Fibroblast of skin of left quadriceps (primary cell): ENCODE results near the gene JCAD.

ENCODE experiments used
- DNase-seq, 2 experiments: peaks; one replicate each; pipeline ENCODE4 v3.0.0-alpha.2; 2013; ENCODE audit warnings: low read depth in 2 of 2

JCAD gene

DNA sequence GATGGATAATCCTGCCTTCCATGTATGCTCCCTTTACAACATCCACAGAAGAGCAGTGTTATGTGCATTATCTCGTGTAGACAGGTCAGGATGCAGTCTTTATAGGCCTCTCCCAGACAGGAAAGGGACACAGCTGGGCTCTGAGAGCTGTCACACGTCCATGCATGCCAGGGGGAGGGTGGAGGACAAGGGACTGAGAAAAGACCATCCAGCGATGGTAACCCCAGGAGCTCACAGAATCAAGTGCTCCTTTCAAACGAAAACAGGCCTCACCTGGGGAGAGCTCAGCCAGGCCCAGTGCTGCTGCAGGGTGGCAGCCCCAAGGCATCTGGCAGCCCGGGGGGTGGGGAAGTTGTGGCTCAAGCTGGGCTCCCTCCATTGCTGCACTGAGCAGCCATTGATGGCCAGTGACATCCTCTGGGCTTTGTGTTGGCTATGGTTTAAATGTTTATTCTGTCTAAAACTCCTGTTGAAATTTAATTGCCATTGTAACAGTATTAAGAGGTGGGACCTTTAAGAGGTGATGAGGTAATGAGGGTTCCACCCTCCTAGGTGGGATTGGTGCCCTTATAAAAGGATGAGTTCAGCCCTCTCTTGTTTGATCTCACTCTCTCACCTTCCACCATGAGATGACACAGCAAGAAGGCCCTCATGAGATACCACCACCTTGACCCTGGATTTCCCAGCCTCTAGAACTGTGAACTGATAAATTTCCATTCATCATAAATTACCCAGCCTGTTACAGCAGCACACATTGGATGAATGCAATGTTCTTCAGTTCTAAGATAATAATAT is 15.7 kb downstream of the JCAD start:
- no peak for DNase-seq

DNA sequence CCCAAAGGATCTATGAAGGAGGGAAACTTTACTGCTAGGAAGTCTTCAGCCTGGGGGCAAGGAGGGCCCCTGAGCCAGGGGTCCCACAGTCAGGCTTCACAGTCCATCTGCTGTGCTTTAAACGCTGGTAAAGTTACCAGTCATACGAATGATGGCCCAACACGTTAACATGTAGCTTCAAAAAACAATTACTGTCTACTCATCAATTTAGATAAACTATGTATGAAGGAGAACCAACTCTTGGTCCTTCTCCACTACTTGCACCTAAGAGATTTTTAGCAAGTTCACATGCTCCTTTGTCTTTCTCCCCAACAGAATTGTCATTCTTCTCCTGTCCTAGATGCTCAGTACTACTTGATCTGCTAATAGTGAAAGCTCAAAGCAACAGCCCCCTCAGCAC is 16.6 kb downstream of the JCAD start:
- no peak for DNase-seq

DNA sequence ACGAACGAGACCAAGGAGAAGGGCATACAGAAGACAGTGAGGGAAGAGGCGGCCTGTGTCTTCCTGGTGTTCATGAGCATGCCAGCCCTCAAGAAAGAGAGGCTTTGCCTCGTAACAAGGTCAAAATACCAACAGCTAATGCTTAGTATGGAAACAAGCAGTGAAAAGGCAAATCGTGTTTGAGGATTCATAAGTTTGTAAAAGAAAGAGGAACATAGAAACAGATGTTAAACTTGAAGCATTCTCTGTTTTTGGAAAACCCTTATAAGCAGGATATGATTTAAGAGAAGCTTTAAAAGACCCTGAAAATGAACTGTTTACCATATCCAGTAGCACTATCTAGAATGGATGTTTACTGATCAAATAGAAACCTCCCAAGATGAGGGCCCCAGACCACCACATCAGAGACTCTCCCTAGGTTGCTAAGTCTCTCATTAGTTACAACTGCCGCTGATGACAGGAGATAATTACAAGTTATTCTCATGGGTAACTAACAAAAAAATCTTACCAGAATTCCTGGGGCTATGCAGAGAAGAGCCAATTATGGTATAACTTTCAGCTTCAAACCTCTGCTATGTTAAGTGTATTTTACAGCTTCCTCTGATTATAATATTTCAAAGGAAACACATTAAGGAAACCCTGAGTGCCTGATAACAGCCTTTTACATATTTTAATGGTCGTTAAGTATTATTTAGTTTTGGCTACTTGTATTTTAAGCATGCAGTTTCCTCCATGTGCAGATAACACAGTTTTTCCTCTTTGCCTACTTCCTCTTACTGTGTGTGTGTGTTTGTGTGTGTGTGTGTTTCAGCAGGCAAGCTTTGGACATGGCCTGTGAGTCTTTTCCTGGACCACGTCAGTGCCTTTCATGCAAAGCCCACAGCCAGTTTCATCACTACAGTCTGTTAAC is 17.9 kb downstream of the JCAD start:
- DNase-seq, result no peak

DNA sequence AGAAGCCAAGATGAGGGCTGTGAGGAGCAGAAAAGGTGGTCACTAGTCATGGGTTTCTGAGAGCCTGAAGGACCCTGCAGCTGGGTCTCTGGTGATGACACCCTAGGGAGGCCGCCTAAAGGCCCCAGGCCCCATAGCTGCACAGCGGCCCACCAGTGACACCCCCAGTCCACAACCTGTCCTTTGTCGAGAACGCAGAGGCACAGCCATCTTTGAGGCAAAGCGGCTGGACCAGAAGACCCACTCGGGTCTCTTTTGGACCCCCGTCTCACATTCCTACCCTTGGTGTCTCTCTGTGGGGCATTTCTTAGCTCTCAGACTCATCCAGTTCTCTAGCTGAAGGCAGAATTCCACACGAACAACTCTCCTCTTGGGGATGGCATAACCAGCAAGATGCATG is 18.8 kb downstream of the JCAD start:
- no peak for DNase-seq

DNA sequence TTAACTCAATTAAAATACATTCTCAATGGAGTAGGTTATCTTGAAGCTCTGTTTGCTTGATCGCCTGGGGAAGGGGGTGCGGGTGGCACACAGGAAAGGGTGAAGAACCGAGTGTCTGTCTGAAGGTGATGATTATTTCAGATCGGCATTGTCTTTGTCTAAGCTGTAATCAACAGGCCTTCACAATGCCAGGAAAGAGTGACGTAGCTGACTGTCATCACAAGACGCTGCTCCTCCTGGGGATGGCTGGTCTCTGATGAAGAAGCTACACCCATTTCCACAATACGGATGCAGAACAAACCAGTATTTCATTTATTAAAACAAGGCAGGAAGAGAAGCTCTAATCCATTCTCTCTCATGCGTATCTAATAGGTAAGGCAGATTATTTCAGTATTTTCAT is 19.4 kb downstream of the JCAD start:
- no peak for DNase-seq

DNA sequence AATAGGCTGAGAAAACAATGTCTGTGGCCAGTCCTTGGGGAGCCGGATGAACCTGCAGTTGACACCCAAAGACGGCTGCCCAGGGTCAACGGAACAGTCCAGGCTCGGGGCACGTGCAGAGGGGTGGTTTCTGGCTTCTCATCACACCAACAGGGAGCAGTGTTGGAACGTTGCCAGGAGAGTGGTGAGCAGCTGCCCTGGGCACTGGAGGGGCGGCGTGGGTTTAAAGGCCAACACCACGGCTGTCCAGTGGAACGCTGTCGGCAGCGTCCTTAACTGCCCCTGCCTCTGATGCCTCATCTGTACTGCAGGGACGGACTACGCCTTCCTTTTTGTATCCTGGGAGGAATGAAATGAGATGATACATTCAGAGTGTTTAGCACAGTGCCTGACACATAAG is 19.8 kb downstream of the JCAD start:
- DNase-seq, result no peak

DNA sequence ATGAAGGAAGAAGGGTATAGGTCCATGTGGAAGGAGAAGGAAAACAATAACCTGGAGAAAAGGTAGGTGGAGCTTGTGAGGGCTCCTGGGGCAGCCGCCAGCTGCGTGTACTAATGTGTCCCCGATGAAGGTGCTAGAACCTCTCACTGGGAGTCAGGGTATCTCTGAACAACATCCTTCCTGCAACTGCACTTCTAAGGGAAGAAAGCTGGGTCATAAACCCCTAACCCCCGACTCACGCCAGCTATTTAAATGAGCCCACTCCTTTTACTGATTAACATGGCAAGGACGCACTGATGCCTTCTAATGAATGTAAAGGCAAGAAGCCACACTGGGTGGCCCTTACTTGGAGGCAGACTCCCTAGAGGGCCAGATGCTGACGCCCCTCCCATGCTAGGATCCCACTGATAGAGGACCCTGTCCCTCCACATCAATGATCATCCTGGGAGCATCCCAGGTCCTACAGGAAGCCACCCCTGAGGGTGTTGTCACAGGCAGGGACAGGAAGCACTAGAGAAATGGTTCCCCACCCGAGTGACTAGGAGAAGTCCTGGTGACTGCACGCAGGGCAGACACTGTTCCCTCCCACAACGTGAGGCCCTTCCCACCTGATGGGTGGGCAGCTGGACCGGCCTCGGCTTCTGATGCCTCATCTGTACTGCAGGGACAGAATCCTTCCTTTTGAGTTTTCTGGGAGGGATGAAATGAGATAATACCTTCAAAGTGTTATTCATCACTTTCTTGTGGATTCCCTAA is 20.4 kb downstream of the JCAD start:
- DNase-seq, result no peak

DNA sequence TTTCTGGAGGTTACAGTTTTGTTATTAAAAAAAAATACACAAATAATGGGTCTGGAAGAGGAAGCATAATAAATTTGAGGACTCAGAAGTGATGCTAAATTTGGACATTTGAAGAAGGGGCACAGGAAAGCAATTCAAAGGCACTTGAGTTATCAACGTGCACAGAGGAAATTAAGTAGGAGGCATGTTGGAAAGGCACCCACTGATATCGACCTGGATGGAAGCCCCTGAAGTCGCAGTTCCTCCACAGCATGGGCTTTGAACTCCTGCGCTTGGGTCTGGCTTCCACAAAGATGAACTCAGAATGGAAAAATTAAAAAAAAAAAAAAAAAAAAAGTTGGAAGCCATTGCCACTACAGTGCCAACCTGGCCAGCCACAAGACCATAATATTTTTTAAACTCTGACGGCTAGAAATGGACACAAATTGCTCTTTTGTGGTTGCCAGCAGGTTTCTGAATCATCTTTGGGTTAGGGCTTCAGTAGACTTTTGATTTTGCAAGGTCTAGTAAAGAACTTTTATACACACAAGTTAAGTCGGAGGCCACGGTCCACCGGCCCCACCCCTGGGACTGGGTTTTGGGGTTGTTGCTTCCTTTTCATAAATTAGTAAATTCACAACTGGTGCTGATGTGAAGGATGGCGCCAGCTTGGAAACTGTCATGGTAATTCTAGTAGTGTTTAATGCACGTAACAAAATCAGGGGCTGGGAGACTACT is 21.6 kb downstream of the JCAD start:
- no peak for DNase-seq

DNA sequence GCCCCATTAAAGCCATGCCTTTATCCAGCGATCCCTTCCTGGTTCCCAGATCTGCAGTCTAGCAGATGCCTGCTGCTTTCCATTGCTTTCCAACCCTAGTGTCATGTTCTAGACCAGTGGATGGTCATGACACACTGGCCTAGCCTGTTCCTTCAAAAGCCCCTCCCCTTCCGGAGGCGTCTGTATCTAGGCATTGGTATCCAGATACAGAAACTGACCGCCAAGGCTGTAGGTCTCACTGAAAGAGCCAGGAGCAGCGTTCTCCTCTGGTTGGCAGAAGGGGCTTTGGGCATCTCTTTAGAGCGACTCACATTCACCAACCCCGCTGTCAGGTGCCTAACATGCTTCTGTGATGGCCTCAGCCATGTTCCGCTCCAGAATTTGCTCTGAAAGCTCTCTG is 22.6 kb downstream of the JCAD start:
- DNase-seq, result no peak

DNA sequence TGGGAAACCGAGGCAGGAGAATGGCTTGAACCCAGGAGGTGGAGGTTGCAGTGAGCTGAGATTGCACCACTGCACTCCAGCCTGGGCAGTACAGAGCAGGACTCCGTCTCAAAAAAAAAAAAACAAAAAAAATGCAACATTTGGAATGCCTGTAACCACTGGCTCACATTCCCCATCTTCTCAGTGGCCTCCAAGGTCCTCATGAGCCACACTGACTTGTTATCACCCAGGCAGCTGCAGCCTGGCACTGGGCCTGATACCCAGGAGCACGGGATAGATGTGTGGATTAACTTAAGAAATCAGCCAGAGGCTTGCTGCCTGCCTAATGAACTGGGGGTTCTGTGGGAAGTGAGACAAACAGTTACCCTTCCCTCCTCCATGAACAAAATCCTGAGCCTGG is 23.0 kb downstream of the JCAD start:
- no peak for DNase-seq

DNA sequence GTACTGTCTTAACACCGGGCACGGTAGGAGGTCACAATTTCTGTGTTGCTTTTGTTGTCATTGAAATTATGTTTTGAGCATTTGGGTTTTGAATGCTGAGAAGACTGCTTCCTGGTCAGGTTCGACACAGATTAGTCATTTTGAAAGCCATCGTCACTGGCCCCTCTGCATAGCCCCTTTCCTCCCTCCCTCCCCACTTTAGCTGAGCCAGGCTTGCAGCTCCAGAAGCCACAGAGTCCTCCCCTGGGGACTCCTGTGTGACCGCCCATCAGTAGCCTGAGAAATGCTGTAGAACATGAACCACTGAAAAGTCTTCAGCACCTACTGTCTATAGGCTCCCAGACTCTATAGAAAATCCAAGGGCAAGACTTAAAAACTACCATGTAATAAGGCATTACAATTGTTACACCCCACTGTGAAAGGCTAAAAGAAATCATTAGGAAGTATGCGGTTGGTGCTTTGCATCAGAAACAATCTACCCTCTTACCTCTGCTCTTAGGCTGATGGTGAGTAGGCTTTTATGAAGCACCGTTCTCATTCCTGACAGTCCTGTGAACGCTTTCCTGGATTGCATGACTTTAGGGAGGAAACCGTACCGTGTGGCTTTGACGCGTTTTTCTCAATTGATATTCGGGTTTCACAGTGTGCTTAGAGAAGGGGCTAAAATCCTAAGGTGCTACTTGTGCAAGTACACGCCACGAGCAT is 24.8 kb downstream of the JCAD start:
- DNase-seq, result no peak

DNA sequence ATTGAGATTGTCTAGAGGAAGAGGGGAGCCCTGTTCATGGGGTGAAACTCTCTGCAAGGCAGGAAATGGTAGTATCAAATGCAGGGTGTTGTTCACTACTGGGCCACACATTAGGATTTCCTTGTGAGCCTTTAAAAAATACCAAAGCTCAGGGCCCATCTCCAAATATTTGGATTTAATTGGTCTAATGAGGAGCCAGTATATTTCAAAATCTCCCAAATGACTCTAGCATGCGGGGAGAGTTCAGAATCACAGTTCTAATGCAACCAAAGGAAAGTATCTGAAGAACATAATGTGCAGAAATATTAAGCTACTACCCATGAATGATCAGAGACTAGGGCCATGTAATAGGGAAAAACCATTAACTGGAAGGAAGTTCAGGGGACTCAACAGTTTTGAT is 27.3 kb downstream of the JCAD start:
- no peak for DNase-seq

DNA sequence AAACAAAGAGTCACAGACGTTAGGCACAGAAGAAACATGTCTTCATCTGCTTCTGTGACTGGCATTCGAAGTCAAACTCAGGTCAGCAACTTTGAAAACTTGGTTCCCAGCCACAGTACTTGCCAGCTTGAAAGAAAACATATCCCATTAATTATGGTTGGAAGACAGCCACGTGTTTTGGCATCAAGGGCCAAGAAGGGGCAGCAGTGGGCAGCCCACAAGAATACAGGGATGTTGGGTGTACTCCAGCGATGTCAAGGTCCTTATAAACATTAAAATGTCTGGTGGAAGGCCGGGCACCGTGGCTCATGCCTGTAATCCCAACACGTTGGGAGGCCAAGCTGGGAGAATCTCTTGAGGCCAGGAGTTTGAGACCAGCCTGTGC is 29.5 kb downstream of the JCAD start:
- DNase-seq, result no peak

DNA sequence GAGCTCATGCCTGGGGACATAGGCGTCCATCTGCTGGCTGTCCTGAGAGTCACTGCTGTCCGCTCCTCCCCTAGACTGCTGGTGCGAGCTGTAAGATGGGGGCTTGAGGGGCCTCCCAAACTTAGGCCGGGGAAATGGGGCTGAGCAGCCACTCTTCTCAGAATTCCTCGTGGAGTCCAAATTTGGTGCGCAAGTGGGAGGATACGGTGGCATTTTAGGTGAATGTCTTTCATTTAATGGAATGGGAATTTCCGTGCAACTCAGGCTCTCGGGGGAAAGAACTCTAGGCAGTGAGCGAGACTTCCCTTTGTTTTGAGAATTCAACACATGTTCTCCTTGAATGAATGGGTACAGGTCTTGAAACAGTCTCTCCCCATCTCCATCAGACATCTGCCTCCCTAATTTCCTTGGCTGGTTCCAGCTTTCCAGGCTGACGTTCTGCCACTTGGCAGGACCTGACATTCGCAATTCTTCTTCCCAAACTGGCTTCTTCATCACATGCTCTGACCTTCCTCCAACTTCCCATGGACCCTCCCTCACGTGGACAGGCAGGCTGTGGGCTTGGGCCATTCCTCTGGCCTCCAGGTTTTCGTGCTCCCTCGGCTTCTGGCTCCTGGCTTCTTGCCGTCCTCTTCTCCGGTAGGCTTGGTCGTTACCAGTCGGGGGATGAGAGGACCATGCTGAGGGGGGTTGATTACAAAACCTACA is 30.1 kb downstream of the JCAD start:
- no peak for DNase-seq

DNA sequence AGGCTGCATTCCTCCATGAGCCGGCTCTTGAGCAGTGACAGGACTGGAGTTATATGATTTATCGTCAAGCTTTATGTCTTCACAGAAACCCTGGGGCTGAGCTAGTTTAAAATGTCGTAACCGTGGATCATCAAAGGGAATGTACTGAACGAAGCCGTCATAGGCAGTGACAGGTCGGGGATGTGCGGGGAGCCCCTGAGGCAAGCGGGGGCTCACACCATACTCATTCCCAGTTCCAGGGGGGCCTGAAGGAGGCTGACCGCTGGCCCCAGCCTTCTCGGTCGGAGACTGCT is 30.7 kb downstream of the JCAD start:
- DNase-seq, result peak; percentile 31 to 45

DNA sequence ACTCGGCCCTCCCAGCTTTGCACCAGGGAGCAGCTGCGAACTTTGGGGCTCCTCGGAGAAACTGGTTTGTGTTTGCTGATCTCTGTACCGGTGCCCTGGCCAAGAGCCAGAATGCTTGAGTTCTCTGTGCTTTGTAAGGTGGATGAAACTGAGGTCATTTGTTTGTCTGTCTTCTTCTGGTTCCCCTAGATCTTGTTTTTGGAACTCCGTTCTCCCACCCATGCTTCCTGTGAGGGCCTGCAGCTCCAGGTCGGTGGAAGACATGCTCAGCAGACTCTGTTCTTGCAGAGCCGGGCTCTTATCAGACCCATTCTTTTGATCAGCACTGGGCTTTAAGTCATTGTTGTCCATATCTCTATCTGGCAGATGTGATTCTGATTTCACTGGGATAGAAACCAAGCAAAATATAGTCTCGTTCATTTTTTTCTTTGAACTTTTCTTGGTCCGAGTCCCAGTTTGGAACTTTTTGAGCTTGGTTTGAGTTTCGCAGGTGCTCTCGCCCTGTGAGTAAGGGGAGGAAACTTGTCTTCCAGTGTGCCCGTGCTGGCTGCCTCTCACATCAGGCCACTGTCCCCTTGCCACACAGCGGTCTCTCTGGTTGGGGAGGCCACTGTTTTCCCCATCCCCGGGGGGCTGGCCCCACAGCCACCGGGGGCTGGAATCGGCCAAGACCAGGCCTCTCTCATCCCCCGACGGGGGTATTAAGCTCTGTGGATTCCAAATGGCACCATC is 31.2 kb downstream of the JCAD start:
- no peak for DNase-seq

DNA sequence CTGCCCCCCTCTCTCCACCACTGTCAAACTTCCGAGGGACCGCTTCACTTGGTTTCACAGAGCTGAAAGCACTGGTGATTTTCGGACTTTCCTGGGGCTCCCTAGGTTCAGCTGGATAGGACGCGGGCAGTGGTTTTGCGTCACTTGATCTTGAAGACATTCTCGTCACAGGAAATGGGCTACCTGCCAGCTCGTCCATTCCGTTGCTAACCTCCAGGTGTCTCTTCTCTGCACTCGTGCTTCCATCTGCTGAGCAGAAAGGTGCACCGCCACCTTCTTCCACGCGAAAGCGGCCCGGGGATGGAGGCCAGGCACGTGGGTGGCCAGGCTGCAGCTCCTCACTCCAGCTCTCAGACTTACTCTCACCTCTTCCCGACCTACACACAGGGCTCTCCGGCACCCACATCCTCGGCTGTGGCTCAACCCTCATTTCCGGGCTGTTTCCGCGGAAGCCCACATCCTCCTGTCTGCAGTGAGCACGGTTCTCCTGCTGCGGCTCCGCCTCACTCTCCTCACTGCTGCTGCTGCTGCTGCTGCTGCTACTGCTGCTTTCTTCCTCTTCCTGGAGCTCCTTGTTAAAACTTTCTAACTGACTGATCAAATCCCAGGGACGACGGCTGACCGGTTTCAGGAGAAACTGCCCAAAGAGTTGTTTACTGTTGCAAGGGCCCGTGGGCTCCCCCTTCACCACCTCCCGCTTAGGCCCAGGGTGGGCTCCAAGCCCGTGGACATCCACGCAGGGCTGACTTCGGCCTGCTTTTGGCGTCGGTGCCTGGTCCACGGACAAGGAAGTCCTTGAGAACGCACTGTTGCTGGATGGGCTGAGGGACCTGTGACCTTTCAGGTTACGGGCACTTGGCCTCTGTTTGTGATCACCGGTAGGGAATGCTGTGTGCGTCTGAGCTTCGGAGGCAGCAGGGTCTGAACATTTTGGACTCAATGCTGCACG is 32.1 kb downstream of the JCAD start:
- no peak for DNase-seq

DNA sequence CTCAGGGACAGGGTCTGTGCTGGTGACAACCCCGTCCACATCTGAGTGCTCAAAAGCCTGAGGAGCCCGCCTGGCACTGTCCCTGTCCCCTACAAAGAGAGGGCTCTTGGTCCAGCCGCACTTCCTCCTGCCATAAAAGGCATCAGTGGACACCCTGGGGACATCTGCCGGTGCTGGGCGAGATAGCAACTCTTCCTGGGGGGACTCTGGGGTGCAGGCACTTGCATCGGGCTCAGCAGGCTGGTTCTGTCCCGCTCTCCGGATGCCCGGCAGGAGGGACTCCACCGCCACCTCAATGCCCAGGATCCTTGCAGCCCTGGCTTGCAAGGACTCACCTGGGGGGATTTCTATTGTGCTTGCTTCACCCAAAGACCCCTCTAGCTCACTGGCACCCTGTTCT is 32.8 kb downstream of the JCAD start:
- no peak for DNase-seq

DNA sequence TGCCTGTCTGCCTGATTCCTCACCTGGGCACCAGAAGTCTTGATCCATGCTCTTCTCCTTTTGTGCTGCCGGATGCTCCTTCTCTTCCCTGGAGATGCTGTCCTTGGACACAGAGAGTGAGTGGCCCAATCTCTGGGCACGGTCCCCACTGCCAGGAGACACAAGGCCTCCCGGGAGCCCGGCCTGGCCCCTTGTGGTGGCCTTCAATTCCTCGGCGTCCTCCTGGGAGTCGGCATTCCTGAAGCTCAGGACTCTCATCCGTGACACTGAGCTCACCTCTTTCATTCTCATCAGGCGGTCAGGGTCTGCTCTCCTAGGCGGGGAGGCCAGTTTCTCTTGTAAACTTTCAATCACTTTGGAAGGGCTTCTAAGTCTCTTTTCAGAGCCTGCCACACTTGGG is 33.3 kb downstream of the JCAD start:
- no peak for DNase-seq
